Measurements from ENCODE around the gene PAPOLA.
"Not testable (repeated sequence)": the region's sequence is repeated elsewhere in the genome, so short reads cannot be mapped to it uniquely, and the experiment has no call there.

Gene PAPOLA

DNA sequence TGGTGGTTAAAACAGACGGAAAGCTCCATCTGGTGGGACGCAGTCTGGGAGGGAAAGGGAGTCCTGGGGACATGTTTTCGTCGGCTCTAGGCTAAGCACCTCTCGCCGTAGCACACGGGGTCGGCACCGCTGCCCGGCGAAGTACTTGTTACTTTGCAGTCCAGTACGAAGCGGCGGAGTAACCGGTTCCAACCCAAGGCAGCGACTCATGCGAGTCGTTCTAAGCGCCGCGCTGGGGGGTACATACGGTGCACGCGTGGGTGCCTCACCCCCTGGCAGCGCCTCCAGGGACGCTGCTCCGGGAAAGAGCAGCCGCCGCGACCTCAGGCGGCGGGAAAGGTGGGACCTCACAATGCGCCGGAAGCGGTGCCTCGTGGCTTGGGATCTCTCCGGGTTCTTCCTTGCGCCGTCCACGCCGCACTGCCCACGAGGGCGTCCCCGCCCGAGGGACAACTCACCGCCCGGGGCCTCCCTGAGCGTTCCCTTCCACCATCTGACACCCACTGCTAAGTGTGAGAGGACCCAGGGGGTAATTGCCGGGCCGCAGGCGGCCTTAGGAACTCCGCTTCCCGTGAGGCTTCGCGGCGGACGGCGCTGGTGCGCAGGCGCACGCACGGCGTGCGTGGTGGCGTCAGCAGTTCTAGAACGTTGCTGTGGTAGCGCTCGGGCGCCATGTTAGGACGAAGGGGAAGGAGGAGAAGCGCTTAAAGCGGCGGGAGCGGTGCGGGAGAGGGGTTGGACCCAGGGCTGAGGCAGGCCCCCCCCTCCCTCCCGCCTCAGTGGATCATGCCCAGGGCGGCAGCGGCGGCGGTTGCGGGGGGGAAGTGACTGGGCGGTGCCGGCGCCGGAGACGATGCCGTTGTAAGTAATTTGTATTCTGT lies at the start of gene PAPOLA:
Gene PAPOLA (plus strand): TSS at position 643 of the 881 bp plus-strand sequence. CDS start 211 bp downstream, at position 854.
- peak; percentile 94 for DNase-seq (ENCODE audit: low spot score in 2 of 2)
- ATAC-seq (ENCODE audit: low read depth): peak; percentile 89
- peaks cover 5% of the 10 kb centered on the region for H3K36me3 Mint-ChIP-seq
- no peaks in the 10 kb centered on the region for H3K9me3 Mint-ChIP-seq
- H3K27me3 Mint-ChIP-seq: no peaks in the 10 kb centered on the region
- peak within 1 kb of the TSS; percentile 93 for H3K4me3 Mint-ChIP-seq
- H3K27ac Mint-ChIP-seq: peak within 1 kb of the TSS; percentile 98
- H3K4me1 Mint-ChIP-seq: peaks cover 33% of the 10 kb centered on the region

DNA sequence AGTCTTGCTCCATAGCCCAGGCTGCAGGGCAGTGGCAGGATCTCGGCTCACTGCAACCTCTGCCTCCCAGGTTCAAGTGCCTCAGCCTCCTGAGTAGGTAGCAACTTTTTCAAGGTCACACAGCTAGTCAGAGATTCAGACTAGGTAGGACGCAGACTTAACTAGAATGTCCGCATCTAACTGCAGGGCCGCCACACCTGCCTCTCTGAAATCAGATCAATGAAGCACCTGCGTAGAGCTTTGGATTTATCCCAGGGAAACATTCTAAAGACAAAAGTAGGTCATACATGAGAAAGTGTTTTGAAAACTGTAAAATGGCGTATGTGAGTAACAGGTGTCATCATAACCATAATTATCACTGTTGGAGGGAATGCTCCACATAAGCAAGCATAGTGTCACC lies 49.5 kb upstream of the PAPOLA start:
- H3K4me3 Mint-ChIP-seq: no peak overlapping the region
- no peaks in the 10 kb centered on the region for H3K36me3 Mint-ChIP-seq
- H3K4me1 Mint-ChIP-seq: no peaks in the 10 kb centered on the region
- no peak for DNase-seq (ENCODE audit: low spot score in 2 of 2)
- H3K9me3 Mint-ChIP-seq: peaks cover 1% of the 10 kb centered on the region
- no peak overlapping the region for H3K27ac Mint-ChIP-seq
- no peak for ATAC-seq (ENCODE audit: low read depth)
- peaks cover 2% of the 10 kb centered on the region for H3K27me3 Mint-ChIP-seq

DNA sequence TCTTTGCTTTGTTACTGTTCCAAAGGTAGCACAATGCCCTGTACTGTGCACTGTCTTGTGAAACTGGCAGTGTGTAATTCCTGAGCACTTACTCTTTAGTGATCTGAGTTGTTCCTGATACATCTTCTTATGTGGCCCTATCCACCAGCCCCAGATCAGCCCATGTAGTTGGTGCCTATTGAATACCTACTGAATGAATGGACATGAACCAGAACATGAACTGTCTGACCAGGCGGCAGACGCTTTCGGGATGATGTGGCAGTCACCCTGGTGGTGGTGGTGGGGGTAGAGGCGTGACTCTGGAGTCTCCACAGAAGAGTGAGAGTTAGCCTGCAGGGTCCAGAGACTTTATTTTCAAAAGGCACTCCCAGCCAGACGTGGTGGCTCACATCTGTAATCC lies 46.6 kb upstream of the PAPOLA start:
- peaks cover 2% of the 10 kb centered on the region for H3K36me3 Mint-ChIP-seq
- DNase-seq (ENCODE audit: low spot score in 2 of 2): no peak
- peaks cover 1% of the 10 kb centered on the region for H3K9me3 Mint-ChIP-seq
- H3K27me3 Mint-ChIP-seq: peaks cover 7% of the 10 kb centered on the region
- H3K27ac Mint-ChIP-seq: no peak overlapping the region
- H3K4me1 Mint-ChIP-seq: no peaks in the 10 kb centered on the region
- no peak for ATAC-seq (ENCODE audit: low read depth)
- no peak overlapping the region for H3K4me3 Mint-ChIP-seq

DNA sequence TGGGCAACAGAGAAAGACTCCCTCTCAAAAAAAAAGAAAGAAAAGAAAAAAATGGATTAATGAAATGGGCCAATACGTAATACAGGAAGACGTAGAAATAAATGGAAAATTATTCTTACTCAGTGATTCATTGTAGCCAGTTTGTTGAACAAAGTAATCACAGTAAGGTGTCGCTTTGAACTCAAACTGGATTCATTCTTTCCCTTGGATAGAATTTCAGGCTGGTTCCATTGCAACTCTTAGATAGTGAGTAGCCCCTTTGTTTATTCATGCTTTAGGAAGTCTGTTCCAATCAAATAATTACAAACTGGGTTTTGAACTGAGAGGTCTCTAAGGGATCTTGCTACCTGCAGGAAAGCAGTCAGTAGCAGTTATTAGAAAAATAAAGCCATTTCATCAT lies 42.3 kb upstream of the PAPOLA start:
- no peak overlapping the region for H3K4me3 Mint-ChIP-seq
- ATAC-seq (ENCODE audit: low read depth) (no peak), DNase-seq (ENCODE audit: low spot score in 2 of 2) (no peak)
- no peaks in the 10 kb centered on the region for H3K4me1 Mint-ChIP-seq
- H3K27ac Mint-ChIP-seq: no peak overlapping the region
- peaks cover 2% of the 10 kb centered on the region for H3K36me3 Mint-ChIP-seq
- H3K9me3 Mint-ChIP-seq: peaks cover 1% of the 10 kb centered on the region
- H3K27me3 Mint-ChIP-seq: peaks cover 7% of the 10 kb centered on the region

DNA sequence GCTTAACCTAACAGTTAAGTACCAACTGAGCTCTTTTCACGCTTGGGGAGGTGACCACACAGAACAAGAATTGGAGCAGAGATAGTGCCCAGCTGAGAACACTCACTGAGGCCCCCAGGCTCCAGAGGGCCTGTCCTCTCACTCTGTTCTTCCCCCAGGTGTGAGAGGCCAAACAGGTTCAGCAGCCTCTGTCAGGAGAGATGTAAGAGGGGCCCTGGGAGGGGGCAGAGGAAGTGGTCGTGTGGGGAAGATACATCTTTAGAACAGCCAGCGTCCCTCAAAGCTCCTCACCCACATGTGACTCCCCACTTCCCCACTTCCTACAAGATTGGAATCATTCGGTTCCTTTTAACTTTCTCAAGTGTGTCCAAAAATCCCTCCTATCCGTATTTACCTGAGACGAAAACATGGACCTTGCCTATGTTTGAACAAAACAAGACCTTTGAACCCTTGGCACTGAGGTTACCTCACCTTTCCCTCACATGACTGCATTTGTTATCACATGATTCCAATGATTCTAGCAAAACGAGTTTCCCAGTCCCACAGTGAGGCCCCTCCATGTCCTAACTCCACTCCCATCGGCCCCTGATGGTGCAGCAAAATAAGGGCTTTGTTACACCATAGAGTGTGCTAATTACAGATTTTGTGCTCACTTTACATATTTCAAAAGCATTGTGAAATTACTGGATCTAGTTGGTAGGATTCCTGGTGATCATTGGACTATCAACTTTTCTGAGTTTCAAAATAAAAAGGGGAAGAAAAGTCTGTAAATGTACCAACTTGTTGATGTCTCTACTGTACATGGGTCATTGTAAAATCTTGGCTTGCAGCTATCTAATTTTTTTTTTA lies 40.0 kb upstream of the PAPOLA start:
- ATAC-seq (ENCODE audit: low read depth) (no peak), DNase-seq (ENCODE audit: low spot score in 2 of 2) (no peak)
- Mint-ChIP-seq H3K4me1 (no peaks in the 10 kb centered on the region), H3K9me3 (no peaks in the 10 kb centered on the region), H3K27me3 (peaks cover 5% of the 10 kb centered on the region), H3K4me3 (no peak overlapping the region), H3K27ac (no peak overlapping the region), H3K36me3 (peaks cover 2% of the 10 kb centered on the region)

DNA sequence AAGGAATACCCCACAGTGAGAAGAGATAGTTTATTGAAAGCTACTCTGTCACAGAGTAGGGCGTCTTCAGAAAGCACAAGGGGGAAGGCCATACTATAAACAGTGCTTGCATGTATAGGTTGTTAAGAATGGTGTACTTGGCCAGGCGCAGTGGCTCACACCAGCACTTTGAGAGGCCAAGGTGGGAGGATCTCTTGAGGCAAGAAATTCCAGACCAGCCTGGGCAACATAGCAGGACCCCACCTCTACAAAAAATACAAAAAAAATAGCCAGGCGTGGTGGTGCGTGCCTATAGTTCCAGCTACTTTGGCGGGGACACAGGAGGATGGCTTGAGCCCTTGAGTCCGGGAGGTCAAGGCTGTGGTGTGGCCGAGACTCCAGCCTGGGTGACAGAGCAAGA lies 38.0 kb upstream of the PAPOLA start:
- ATAC-seq (ENCODE audit: low read depth): no peak

DNA sequence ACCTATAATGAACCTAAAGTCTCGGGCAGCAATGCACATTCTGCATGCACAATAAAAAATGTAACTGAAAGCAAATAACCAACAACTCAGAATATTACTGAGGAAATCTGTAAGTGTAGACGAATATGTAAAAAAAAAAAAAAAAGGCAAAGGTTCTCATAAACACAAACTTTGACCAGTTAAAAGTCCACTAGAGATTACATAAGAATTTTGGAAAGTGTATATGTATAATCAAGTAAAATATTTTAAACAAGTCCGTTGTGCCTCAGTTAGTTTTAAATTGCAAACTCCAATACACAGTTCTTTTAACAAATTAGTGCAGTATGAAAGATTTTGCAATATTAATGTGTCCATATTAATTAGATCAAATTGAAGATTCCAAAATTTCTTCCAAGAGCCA lies 35.3 kb upstream of the PAPOLA start:
- H3K4me3 Mint-ChIP-seq: no peak overlapping the region
- DNase-seq (ENCODE audit: low spot score in 2 of 2) (no peak), ATAC-seq (ENCODE audit: low read depth) (no peak)
- H3K27ac Mint-ChIP-seq: no peak overlapping the region
- no peaks in the 10 kb centered on the region for H3K9me3 Mint-ChIP-seq
- no peaks in the 10 kb centered on the region for H3K27me3 Mint-ChIP-seq
- H3K36me3 Mint-ChIP-seq: no peaks in the 10 kb centered on the region
- no peaks in the 10 kb centered on the region for H3K4me1 Mint-ChIP-seq

More for the DNA sequence above, 38.0 kb upstream of the PAPOLA start:
- H3K36me3 Mint-ChIP-seq: no peaks in the 10 kb centered on the region
- H3K4me3 Mint-ChIP-seq: no peak overlapping the region
- DNase-seq (ENCODE audit: low spot score in 2 of 2): no peak
- no peaks in the 10 kb centered on the region for H3K9me3 Mint-ChIP-seq
- no peak overlapping the region for H3K27ac Mint-ChIP-seq
- H3K27me3 Mint-ChIP-seq: peaks cover 3% of the 10 kb centered on the region
- no peaks in the 10 kb centered on the region for H3K4me1 Mint-ChIP-seq

DNA sequence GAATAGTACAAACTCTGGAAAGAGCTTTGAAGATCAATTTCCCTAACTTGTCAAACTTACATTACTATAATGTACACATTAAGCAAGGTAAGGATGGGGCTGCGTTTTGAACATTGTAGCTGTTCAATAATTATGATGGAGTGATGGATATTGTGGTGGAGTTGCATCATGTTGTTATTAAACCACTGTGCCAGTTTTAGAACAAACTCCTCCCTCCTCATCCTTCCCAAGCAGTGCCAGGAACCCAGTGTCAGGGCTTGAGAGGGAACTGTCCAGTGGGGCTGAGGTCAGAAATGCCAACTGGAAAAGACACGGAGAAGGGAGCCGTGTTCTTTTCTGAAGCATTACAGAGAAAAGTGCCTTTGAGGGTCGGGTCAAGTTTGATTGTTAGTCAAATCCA lies 31.9 kb upstream of the PAPOLA start:
- Mint-ChIP-seq H3K36me3 (no peaks in the 10 kb centered on the region), H3K9me3 (no peaks in the 10 kb centered on the region), H3K4me3 (no peak overlapping the region), H3K27me3 (peaks cover 5% of the 10 kb centered on the region), H3K27ac (no peak overlapping the region), H3K4me1 (no peaks in the 10 kb centered on the region)
- ATAC-seq (ENCODE audit: low read depth): no peak
- no peak for DNase-seq (ENCODE audit: low spot score in 2 of 2)

DNA sequence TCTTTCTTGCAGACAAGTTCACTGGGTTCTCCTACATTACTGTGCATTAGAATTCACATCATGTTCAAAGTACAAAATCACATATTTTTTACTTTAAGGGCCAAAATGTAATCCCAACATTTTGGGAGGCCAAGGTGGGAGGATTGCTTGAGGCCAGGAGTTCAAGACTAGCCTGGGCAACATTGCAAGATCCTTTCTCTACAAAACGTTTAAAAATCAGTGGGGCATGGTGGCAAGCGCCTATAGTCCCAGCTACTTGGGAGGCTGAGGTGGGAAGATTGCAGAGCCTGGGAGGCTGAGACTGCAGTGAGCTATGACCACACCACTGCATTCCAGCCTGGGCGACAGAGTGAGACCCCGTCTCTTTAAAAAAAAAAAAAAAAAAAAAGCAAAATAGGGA lies 31.2 kb upstream of the PAPOLA start:
- not testable (repeated sequence) for H3K4me3 Mint-ChIP-seq; DNase-seq (ENCODE audit: low spot score in 2 of 2); H3K9me3 Mint-ChIP-seq; H3K36me3 Mint-ChIP-seq; ATAC-seq (ENCODE audit: low read depth); H3K27ac Mint-ChIP-seq; H3K4me1 Mint-ChIP-seq; H3K27me3 Mint-ChIP-seq

DNA sequence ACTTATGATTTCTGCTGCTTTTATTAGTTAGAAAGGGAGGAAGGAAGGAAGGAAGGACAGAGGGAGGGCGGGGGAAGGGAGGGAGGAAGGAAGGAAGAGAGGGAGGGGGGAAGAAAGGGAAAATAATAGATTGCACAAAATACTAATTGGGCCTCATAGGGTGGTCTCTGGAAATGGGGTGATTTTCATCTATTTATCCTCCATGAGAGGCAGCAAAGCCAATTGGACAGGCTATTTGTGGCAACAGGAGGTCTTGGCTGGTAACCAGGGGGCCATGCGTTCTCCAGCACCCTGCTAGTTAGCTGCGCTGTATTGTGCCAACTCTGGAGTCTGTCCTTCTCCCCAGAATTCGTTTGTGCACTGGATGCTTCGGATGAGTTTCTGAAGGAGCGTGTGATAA lies 24.1 kb upstream of the PAPOLA start:
- no peaks in the 10 kb centered on the region for H3K4me1 Mint-ChIP-seq
- no peak overlapping the region for H3K27ac Mint-ChIP-seq
- no peak for DNase-seq (ENCODE audit: low spot score in 2 of 2)
- H3K27me3 Mint-ChIP-seq: peaks cover 6% of the 10 kb centered on the region
- ATAC-seq (ENCODE audit: low read depth): no peak
- H3K4me3 Mint-ChIP-seq: no peak overlapping the region
- no peaks in the 10 kb centered on the region for H3K9me3 Mint-ChIP-seq
- H3K36me3 Mint-ChIP-seq: no peaks in the 10 kb centered on the region

DNA sequence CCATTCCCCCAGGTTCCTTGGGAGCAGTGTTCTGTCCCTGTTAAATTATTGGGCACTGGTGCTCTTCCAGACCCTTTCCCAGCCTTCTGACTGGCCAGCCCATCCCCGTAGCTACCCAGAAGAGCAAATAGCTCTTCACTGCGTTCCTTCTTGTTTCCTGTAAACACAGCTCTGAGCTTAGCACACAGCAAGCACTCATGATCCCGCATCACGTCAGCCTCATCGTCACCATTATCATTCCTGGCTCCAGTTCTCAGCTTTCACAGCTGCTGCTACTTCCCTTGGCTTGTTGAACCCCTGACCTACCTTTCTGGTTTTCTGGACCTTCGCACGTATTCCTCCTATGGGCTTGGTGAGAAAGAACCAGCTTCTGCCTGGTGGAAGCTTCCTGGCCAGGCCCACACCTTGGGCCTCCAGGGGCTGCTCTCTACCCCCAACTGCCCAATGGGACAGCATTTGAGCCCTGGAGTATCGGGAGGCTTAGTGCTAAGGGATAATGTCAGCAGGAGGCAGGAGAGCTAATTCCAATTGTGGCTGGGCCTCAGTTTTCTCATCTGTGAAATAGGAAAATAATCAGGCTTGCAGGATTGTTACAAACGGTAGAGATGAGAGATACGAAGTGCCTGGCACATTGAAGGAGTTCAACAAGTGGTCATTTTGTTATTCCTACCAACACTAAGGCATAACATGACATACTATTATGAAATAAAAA lies 22.6 kb upstream of the PAPOLA start:
- Mint-ChIP-seq H3K27me3 (peaks cover 2% of the 10 kb centered on the region), H3K36me3 (no peaks in the 10 kb centered on the region), H3K4me3 (no peak overlapping the region), H3K9me3 (no peaks in the 10 kb centered on the region), H3K27ac (no peak overlapping the region), H3K4me1 (no peaks in the 10 kb centered on the region)
- ATAC-seq (ENCODE audit: low read depth): no peak
- no peak for DNase-seq (ENCODE audit: low spot score in 2 of 2)

DNA sequence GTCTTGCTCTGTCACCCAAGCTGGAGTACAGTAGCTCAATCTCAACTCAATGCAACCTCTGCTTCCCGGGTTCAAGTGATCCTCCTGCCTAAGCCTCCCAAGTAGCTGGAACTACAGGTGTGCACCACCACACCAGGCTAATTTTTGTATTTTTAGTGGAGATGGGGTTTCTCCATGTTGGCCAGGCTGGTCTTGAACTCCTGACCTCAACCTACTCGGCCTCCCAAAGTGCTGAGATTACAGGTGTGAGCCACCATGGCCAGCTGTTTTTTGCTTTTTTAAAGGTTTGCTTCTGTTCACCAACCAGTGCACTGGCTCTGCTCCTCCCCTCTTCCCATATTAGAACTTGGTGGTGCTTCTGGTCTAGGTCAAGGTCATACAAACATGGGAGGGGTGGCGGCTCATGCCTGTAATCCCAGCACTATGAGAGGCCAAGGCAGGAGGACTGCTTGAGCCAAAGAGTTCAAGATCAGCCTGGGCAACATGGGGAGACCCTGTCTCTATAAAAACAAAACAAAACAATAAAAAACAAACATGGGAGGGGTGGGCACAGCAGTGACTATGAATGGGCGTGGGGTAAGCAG lies 20.4 kb upstream of the PAPOLA start:
- no peak overlapping the region for H3K27ac Mint-ChIP-seq
- no peak for DNase-seq (ENCODE audit: low spot score in 2 of 2)
- H3K27me3 Mint-ChIP-seq: peaks cover 1% of the 10 kb centered on the region
- no peaks in the 10 kb centered on the region for H3K9me3 Mint-ChIP-seq
- no peaks in the 10 kb centered on the region for H3K36me3 Mint-ChIP-seq
- no peak for ATAC-seq (ENCODE audit: low read depth)
- no peak overlapping the region for H3K4me3 Mint-ChIP-seq
- no peaks in the 10 kb centered on the region for H3K4me1 Mint-ChIP-seq

DNA sequence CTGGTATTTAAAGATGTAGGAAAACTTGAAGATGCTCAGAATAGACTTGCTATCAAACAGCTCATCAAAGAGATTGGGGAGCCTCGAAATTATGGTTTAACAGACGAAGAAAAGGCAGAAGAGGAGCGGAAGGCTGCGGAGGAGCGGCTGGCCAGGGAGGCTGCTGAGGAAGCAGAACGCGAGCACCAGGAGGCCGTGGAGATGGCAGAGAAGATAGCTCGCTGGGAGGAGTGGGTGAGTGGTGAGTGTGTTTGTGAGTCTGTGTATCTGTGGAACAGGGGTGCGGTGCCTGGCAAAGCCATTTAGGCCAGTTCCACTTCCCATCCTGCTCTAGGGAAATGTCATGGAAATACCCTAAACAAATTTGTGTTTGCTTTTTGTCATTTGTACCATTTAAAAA lies 19.2 kb upstream of the PAPOLA start:
- H3K27me3 Mint-ChIP-seq: peaks cover 1% of the 10 kb centered on the region
- H3K27ac Mint-ChIP-seq: no peak overlapping the region
- H3K4me1 Mint-ChIP-seq: no peaks in the 10 kb centered on the region
- H3K4me3 Mint-ChIP-seq: no peak overlapping the region
- ATAC-seq (ENCODE audit: low read depth) (no peak), DNase-seq (ENCODE audit: low spot score in 2 of 2) (no peak)
- H3K9me3 Mint-ChIP-seq: no peaks in the 10 kb centered on the region
- H3K36me3 Mint-ChIP-seq: no peaks in the 10 kb centered on the region

DNA sequence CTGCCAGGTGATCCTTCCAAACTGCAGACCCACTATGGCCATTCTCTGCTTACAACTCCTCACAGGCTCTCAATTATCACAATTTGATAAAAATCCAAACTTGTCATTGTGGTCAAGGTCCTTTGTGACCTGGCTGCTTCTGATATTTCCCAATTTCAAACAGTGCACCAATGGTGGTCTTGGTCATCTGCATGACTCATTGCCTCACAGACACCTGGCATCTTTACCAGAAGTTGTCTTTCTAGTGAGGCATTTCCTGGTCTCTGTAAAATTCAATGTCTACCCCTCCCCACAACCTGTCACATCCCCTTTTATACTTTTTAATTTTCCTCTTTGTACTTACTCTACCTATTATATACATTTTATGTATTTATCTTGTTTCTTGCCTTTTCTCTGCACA lies 17.8 kb upstream of the PAPOLA start:
- H3K4me3 Mint-ChIP-seq: no peak overlapping the region
- no peaks in the 10 kb centered on the region for H3K36me3 Mint-ChIP-seq
- peaks cover 2% of the 10 kb centered on the region for H3K4me1 Mint-ChIP-seq
- no peak for ATAC-seq (ENCODE audit: low read depth)
- H3K9me3 Mint-ChIP-seq: no peaks in the 10 kb centered on the region
- no peak overlapping the region for H3K27ac Mint-ChIP-seq
- peaks cover 1% of the 10 kb centered on the region for H3K27me3 Mint-ChIP-seq
- no peak for DNase-seq (ENCODE audit: low spot score in 2 of 2)
